GM19043 (cell line): ENCODE data around the gene KCNIP4.

Source experiments
- ATAC-seq: cut with Tn5 transposase; IDR thresholded peaks from one replicate; pipeline ENCODE4 v1.9.1; 2021; ENCODE audit warnings: low read depth; ENCODE audit not compliant: unreplicated experiment

KCNIP4 gene

DNA sequence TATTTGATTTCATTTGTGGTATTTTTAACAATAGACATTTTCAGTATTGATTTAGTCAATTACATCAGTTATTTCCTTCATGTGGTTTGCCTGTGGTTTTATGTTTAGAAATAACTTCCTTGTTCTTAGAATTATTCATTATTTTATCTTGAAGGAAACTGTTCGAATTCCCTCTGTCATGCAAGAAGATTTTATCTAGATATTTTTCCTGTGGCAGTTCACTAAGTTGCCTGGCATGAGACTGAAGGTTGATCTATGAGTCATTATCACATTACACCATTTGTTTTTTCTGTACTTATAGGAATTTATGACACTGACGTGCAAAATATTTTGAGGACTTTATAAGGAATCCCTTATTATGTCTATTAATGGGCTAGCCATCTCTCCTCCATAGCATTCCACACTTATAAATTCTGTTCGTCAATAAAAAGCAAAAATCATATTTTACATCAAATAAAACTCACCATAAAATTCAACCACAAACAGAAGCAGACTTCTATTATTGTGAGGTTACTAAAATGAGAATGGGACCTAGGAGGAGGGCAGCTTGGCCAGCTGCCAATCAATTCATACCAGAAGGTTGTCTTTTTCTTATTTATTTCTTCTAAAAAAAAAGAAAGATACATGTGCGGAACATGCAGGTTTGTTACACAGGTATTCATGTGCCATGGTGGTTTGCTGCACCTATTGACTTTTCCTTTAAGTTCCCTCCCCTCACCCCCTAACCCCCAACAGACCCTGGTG, 179.0 kb downstream of the KCNIP4 start:
- no peak for ATAC-seq

DNA sequence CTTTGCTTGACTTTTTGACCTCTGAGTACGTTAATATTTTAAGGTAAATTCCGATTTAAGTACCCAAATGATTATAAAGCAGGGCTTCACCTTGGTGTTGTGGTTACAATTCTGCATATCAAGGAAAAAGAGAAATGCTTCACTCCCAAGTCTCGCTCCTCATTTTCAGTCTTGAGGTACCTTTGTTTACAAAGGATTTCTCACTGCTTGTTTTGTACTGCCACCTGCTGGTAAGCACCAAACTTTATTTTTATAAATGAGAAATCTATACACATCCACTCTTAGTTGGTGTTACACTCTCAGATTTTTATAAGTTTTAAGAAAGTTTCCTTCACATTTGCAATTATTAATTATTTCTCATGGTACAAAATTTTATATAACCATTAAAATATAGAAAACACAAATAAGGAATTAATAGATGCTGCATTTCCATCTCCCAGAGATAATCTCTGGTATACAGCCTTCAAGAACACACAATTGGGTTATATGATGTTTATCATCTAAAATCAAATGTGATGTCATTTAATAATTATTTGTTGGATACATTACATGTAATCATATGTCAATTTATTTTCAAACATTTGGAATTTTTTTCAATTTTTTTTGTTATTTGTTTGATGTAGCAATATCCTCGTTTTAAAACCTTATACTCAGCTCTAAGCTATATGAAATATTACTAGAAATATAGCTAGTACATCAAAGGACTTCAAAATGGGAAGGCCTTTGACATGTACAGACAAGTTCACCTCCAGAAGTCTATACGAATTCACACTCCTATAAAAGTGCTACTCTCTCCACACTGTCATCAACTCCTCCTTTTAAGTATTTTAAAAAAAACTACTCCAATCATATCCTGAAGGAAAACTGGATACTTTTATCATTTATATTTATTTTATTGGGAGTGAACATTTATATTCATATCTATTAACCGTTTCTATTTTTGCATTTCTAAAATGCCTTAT, 179.9 kb downstream of the KCNIP4 start:
- peak; percentile 58 for ATAC-seq

DNA sequence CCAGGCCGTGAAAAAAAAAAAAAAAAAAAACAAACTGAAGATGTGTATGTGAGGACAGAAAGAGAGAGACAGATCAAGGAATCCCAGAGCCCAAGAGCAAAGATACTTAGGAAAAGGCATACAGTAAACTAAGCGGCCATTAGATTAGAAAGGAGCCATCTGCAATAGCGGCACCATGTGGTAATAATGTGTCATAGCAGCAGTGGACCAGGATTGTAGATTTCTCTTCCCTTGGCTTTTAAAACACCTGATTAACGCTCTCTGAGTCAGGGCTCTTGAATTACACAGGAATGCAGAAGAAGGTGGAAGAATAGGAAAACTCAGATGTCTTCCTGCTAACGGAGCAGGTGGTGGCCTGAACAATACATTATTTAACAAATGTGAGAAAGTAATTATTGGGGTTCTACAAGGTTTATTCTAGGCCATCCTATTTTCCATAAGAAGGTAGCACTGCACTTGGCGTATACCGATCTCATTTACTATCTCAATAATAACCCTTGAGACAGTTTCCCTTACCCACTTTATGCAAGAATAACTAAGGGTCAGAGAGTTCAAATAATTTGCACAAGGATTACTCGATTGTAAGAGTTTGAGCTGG, 182.7 kb downstream of the KCNIP4 start:
- ATAC-seq, result peak; percentile 56

DNA sequence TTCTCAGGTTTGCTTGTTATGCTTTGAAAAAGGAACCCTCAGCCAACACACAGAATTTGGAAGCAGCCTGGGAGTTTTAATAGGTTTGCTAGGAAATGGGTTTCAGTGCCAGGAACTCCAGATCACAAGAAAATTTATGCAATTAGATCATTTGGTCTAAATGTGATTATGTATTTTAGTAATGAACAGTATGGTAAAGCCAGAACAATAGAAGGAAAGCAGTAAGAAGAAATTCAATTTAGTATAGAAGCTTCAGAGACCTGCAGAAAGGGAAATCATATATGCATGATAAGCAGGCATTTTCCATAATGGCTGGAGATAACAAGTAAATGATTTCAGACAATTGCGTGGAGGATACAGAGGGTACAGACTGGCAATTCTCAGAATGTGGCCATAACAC, 184.7 kb downstream of the KCNIP4 start:
- no peak for ATAC-seq

DNA sequence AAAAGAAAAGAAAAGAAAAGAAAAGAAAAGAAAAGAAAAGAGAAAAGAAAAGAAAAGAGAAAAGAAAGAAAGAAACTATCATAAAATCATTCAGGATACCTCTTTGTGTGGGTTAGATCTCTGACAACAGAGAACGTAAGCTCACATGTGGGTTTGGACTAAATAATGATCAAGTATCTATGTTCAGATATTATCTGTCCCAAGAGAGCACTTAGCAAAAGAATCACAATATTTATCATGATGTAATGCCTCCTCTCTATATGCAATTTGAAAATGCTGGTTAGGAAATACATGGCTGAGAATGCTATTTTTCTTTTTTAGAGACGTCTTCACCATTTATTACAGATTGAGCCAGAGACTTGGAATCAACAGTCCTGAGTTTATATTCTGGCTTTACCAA, 191.3 kb downstream of the KCNIP4 start:
- no peak for ATAC-seq

DNA sequence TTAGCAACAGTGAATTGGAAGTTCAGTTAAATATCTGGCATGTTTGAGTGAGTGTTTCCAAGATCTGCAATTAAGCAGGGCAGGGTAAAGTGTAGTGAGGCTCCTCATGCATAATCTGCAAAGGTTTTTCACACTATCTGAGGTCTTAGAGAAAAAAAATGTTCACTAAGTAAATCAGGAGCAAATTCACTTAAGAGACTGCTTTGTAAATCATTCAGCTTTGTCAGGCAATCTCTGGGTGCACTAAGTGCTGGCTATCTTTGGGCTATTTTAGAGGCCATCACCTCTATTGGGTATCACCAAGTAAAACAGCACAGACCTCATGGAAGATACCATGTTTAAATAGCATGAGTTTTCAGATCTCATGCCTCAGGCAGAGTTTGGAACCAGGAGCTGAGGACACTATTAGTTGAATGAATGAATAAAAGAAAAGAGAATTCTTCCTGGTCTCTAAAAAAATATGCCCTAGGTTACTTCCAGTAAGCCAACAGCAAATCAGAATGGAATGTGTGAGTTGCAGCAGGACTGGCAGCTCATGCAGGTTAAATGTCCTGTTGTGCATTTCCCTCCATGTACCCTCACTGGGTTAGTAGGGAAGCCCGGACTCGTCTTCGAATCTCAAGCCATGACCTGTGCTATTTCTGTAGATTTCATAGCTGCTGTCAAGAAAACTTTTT, 195.3 kb downstream of the KCNIP4 start:
- no peak for ATAC-seq

DNA sequence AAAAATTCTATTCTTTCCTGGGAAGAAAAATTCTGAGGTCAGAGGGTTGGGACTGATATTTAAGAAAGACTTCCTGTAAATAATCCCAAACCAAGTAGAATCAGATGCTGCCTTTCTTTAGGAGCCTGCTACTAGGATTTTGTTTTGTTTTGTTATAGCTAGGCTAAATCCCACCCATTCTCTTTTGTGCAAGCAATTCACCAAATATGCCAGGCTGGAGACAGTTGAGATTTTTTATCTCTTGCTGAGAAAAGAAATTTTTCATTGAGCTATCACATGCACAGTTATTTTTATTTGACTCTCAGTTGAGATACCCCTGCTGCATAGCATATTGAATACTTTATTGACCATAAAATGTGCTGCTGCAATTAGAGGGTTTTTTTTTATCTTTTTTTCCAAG, 196.0 kb downstream of the KCNIP4 start:
- ATAC-seq, result no peak

DNA sequence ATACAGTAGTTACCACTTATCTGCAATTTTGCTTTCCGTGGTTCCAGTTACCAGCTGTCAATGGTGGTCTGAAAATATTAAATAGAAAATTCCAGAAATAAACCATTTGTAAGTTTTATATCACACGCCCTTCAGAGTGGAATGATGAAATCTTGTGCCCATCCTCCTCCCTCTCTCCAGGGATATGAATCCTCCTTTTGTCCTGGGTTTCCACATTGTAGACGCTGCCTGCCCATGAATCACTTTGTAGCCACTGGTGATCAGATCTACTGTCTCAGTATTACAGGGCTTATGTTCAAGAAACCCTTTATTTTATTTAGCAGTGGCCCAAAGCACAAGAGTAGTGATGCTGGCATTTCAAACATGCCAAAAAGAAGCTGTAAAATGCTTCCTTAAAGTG, 198.6 kb downstream of the KCNIP4 start:
- no peak for ATAC-seq

DNA sequence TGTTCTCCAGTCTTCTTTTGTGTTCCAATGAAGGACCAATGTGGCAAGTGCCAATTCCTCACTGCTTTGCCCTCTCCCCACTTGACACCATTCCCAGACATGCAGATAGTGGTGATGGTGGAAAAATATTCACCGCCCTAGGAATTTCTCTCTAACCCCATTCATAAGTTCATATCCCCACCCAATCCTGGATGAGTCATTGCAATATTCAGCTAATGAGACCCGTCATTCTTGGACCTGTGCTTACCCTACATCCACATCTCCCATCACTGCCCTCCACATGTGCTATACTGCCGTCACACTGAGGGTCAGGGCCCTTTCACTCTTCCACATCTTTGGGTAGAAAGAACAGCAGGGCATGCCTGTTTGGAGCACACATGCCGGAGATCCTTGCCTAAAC, 199.2 kb downstream of the KCNIP4 start:
- ATAC-seq, result no peak

DNA sequence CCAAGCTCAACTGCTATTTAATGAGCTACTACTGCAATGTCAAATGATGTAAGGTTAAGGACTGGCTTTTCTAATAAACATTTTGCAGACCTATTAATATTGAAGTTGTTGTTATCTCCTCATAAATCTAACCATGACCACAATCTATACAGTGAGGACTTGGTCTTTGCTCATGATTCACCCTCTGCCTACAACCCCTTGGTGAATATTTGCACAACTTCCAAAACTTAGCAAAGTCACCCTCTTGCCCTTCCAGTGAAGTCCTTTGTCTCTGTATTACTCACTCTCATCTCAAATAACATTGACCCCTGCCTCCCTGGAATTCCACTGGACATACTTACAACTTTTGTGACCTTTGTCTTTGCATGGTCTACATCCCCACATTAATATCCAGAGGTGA, 204.5 kb downstream of the KCNIP4 start:
- ATAC-seq, result no peak

DNA sequence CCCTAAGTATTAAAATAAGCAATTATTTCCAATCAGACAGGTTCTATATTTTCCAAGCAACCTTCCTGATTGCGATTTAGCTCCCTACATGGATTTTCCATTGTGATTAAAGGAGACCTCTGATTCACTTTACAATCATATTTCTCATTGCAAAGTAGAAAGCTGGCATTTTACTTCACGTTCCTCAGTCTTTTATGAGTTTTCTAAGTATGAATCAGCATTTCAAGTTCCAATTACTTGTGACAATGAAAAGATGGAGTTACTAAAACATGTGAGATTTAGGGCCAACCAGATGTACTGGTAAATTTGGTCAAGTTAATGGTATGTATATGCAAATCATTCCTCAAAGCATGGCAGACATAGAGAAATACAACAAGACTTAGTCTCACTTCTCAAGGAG, 206.2 kb downstream of the KCNIP4 start:
- ATAC-seq, result no peak

DNA sequence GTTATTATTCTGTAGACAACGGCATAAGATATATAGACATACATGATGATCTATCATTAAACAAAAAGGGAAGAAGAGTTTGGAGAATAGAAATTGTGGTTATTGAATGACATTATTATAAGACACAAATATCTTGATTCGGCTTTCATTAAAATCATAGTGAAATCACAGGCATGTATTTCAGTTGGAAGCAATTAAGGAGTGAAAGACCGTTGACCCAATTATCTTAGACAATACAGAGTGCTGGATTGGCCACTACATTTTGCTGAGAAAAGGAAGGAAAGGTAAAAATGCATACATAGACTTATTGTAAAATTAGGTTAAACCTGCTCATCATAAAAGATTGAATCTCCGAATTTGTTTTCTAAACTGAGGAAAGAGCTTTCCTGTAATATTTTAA, 209.8 kb downstream of the KCNIP4 start:
- ATAC-seq, result no peak

DNA sequence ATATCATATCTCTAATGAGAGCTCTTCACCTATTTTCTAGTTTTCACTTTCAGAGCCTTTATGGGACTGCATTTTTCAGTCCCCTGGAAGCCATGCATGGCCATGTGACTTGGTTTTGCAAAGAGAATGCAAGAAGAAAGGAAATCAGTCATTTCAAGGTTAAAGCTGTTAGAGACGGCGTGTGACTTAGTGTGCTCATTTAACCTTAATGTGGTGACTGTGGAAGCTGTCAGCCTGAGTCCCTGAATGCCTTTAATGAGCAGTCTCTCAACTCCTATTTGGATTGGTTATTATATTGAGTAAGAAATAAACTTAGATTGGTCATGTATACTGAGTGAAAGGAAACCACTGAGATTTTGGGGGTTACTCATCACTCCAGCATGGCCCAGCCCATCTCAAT, 212.7 kb downstream of the KCNIP4 start:
- ATAC-seq, result no peak

DNA sequence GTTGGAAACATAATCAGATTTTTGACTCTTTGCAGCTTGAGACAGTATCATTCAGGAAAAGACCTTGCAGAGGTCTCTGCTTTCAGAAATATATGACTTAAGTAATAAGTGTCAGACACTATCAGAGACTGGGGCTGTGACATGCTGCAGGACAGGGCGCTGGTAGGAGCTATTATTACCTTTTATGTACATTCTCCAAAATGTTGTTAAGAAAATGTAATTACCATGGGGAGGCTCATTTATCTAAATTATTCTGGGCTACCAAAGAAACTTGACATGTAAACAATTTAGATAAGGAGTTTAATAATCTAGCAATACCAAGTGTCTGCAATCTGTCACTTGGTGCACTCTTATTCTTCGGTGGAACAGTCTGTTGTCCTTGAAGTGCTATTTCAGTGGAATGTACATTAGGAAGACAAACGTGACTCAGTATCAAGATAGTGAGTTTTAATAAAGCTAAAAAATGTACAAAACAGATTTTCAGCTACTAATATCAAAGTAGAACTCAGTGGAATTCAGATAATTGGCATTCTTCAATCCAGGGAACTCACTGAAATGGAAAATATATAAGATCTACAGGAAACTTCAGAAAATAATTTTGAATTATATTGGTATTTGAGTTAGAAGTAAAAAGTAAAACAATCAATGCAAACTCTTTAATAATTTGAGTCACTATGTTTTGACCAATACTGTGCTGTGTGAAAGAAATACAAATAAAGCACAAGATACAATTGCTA, 214.5 kb downstream of the KCNIP4 start:
- no peak for ATAC-seq

DNA sequence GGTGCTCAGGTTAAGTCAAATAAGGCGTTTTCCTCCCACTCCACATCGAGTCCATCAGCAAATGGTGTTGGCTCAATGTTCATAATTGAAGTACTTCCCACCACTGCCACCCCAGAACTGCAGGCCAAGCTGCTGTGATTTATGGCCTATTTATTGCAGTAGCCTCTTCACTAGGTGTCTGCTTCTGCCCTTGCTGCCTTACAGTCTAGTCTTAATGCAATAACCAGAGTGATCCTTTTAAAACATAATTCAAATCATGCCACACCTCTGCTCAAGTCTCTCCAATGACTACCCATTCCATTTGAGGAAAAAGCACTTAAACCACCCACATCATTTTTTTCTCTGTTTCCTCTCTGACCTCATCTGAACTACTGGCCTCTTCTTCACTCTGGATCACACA, 220.3 kb downstream of the KCNIP4 start:
- ATAC-seq, result no peak

DNA sequence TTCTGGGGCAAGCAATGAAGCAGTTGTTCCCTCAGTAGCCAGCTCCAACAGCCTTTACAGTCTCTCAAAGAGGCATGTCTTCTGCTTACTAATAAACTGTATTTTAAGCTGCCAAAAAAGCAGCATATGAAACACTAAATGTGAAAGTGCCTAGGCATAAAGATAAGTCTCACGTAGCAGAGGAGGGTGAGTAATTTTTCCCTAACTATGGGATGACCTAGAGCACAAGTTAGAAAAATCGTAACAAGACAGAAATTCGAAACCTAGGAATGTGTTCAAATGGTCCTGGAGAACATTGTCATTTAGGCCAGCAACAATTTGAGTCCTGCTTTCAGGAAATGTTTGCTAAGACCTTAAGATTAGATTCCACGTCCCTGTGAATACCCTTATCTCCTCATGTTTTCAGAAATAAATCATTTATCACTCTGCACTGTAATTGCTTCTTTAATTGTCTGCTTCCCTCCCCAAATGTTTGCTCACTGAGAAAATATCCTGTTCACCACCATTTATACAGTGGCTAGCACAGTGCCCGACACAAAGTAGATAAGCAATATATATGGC, 222.2 kb downstream of the KCNIP4 start:
- ATAC-seq, result no peak

DNA sequence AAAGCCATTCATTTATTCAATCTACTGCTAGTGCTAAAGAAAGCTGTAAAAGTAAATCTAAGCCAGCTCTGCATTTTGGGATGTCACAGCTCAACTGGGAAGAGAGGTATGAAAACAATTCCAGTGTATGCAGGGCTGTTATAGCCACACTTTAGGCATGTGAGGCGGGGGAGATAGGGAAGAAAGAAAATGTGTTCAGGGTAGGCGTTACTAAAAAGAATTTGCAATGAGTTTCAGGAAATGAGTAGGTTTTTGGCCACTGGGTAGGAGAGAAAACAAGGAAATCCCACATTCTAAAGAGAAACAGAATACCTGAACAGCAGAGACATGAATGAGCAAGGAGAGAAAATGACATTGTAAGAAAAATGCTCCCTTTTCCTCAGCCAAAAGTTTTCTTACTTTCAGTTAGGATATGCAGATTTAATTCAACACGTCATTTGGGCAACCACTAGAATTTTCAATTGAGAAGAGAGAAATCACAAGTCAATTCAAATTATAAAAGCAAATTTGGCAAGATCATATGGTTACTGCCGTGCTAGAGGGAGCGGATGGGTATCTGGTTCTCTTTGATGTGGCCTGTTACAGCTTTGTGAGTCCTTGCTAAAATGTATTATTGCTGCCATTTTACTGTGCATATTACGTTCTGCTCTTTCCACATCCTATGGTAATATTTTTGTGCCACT, 226.3 kb downstream of the KCNIP4 start:
- no peak for ATAC-seq

DNA sequence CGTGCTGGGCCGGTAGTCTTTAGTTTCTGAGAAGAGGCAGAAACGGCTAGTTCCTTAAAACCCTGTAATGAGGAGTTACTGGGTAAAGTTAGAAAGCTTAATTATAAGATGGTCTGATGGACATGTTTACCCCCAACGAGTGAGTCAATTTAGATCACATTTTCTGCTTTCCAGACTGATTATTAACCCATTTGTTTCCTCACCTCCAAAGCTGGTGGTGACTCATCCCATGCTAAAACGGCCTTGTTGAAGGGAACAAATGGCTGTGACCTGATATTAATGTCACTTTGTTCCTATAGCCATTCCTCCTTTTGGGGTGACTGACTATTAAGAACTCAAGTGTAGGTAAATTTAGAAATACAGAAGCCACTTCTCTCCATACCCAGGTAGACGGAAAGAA, 232.0 kb downstream of the KCNIP4 start:
- no peak for ATAC-seq

DNA sequence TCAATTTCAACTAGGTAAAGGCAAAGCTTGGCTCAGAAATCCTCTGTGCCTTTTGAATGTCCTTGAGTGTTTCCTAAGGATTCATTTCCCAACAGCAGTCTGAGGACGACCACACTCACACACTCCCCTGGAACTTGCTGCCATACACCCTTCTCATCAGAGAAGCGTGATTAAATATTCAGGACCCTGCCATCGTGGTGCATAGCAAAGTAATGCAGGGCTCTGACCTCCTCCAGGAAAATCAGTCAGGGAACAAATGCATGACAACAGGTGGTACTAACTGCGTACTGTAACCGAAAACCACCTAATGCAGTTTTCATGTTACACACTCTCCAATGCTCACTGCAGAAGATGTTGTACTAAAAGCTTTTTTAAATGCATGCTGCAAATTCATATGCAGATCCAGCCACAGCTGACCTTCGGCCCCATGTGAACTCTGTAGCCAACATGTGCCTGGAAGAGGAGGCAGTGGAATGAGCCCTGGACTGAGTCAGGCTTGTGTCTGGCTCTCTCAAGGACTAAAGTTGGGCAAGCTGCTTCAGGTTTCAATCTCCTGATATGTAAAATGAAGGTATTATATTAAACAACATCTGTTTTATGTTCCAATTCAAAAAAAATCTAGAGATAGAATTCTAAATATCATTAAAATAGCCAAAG, 238.3 kb downstream of the KCNIP4 start:
- ATAC-seq, result no peak
